Spinal cord (tissue), 10 donors: Measurements from ENCODE around the gene DRC7. TPM values are rescaled to one million over a fixed set of nuclear protein-coding genes. Genes with fewer than 3 reads are reported as not detected.

Experiments
- DNase-seq, 6 donors: peaks; one replicate each; pipeline versions ENCODE4 v3.0.0 to v3.0.0-alpha.2; 2013 to 2015; ENCODE audit warnings: low spot score in 6 of 6, low read depth in 4 of 6
- H3K27ac ChIP-seq: one replicate; pipeline ENCODE4 v1.5.1; 2013; ENCODE audit warnings: low read depth, low read length, control low read depth
- H3K27me3 ChIP-seq: one replicate; pipeline ENCODE4 v1.6.1; 2013; ENCODE audit warnings: low read length; ENCODE audit not compliant: control insufficient read depth, insufficient read depth
- H3K36me3 ChIP-seq: one replicate; pipeline ENCODE4 v1.6.1; 2013; ENCODE audit warnings: low read length; ENCODE audit not compliant: control insufficient read depth, insufficient read depth
- H3K4me1 ChIP-seq: one replicate; pipeline ENCODE4 v1.6.1; 2013; ENCODE audit warnings: low read length; ENCODE audit not compliant: control insufficient read depth, insufficient read depth
- H3K4me3 ChIP-seq: one replicate; pipeline ENCODE4 v1.5.1; 2013; ENCODE audit warnings: low read depth, low read length, control low read depth
- H3K9me3 ChIP-seq: one replicate; pipeline ENCODE4 v1.6.1; 2013; ENCODE audit warnings: low read length; ENCODE audit not compliant: control insufficient read depth, insufficient read depth
- WGBS: methylation state at CpG from one replicate; pipeline ENCODE4 v1.1.5; 2013; ENCODE audit warnings: missing lambda C conversion rate; ENCODE audit not compliant: insufficient coverage; 5-methylcytosine and 5-hydroxymethylcytosine counted together
- polyA plus RNA-seq, 2 donors: library from polyadenylated mRNA; unstranded; fragments of 120-200 nt; gene quantifications; one replicate each; pipeline ENCODE4 v1.2.1, GENCODE V29; 2013; ENCODE audit not compliant: insufficient read length in 2 of 2
- total RNA-seq, 2 donors: library from RNA; depleted of rRNA in 1 of 2; stranded (reverse); fragments of 120-200 nt in 1 of 2; fragments of >200 nt in 1 of 2; gene quantifications; one replicate each; pipeline versions ENCODE4 v1.2.3 to v1.2.4, GENCODE V29; 2013 to 2014
- donor health status: healthy.

Gene DRC7
- total and polyA plus RNA-seq, 4 donors = 0.69 to 6.0 (median 4.0) TPM

DNA sequence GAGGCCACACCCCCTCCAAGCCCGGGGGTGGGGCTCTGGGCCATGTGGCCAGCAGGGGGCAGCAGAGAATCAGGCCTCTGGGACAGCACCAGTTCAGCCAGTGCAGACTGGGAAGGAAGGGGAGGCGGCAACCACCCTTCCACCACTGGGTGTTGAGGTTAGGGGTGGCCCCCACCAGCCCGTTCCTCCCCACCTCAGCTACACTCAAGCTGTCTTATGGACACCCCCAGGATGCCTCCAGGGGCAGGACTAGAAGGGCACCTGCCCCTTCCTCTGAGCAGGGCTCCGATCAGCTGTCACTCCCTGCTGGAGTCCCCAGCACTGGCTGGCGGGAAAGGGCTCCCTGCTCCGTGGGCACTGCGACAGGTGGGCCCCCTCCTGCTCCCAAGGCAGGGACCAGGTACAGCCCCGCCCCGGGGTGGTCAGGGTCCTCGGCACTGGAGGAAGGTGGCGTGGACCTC lies 62.8 kb downstream of the DRC7 start:
- Histone ChIP-seq H3K36me3 (peaks cover 100% of the 10 kb centered on the region), H3K27ac (no peak overlapping the region), H3K4me1 (peaks cover 3% of the 10 kb centered on the region)

DNA sequence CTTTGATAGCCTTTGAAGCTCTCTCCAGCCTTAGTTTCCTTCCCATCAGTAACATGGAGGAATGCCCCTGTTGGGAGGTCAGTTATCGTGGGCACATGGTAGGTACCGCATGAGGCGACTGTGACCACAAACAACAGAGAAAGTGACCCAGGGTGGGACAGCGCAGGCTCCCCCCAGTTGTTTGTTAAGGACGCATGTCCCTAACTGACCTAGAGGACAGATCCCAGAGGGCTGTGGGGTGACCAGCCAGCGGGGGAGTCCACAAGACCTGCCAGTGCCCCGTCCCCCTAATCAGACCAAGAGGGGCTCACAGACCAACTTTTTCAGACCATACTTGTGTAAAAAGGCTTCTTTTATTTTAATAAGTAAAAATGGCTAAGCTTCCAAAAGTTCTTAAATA lies 63.3 kb downstream of the DRC7 start:
- no peaks in the 10 kb centered on the region for H3K27me3 ChIP-seq
- peaks cover 3% of the 10 kb centered on the region for H3K4me1 ChIP-seq
- no peak for DNase-seq
- 93% methylated on average over 5 of the region's 7 CpGs for WGBS
- peaks cover 100% of the 10 kb centered on the region for H3K36me3 ChIP-seq
- no peak overlapping the region for H3K4me3 ChIP-seq
- H3K27ac ChIP-seq = no peak overlapping the region
- no peaks in the 10 kb centered on the region for H3K9me3 ChIP-seq

More for the DNA sequence above, 62.8 kb downstream of the DRC7 start:
- WGBS = 62% methylated on average over 10 of the region's 11 CpGs
- peak in 4 of 6 donors; percentile 41 to 82 (median 63) for DNase-seq
- Histone ChIP-seq H3K4me3 (no peak overlapping the region), H3K27me3 (no peaks in the 10 kb centered on the region), H3K9me3 (no peaks in the 10 kb centered on the region)

GRCh38 chr16:57758331-57759117 lies 63.9 kb downstream of the DRC7 start:
- H3K27me3 ChIP-seq = no peaks in the 10 kb centered on the region
- no peaks in the 10 kb centered on the region for H3K9me3 ChIP-seq
- H3K4me1 ChIP-seq = peaks cover 3% of the 10 kb centered on the region
- peaks cover 100% of the 10 kb centered on the region for H3K36me3 ChIP-seq
- no peak overlapping the region for H3K27ac ChIP-seq
- DNase-seq = no peak
- WGBS = 74% methylated on average over 31 of the region's 33 CpGs
- no peak overlapping the region for H3K4me3 ChIP-seq

DNA sequence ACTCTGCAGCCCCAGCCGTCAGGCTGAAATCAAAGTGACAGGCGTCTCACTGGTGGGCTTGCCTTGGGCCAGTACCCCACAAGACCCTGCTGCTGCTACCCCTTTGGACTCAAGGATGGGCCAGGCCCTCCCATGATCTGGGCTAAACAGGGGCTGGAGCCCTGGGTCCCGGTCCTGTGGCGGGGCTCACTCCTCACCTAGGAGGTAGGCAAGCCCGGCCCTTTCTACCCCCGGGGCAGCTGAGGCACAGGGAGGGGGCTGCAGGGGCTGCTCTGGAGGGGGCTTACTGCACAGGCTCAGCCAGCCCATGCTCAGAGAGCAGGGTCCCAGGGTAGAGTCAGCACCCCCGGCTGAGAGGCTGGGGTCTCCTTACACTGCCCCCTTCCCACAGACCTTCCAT lies 64.5 kb downstream of the DRC7 start:
- DNase-seq = no peak
- Histone ChIP-seq H3K27ac (no peak overlapping the region), H3K9me3 (no peaks in the 10 kb centered on the region), H3K4me1 (peaks cover 3% of the 10 kb centered on the region), H3K36me3 (peaks cover 100% of the 10 kb centered on the region), H3K4me3 (no peak overlapping the region), H3K27me3 (no peaks in the 10 kb centered on the region)
- 93% methylated on average over 4 of the region's 7 CpGs for WGBS

DNA sequence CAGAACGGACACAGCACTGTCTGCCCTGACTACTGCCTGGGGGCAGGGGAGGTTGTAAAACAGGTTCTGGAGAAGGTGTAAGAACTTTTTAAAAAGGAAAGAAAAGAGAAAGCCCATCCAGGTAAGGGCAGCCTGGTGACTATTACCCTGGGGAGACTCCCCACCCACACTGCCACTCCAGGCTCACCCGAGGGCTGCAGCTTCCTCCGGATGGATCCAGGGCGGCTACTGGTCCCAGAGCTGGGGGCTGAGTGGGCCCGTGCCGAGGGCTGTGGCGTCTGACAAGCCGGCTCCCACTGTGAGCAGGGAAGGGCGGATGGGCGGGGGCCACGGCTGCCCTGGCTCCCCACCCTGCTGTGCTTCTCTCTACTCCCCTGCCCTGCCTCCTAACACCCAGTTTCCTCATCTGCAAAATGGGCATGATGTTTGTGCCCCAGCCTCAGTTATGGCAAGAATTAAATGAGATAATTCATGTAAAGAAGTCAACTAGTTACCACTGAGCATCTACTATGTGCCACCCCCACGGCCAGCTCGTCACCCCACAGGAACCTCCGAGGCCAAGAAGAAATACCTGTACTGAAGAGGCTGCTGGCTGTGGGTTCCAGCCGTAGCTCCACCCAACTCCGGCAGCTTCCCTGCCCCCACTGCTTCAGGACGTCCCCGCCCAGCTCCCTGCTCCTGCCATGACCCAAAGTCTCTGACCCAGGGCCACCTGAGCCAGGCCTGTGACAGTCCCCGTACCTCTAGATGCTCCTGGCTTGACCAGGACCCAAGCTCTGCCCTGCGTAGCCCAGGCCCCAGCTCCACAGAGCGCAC lies 65.1 kb downstream of the DRC7 start:
- no peak overlapping the region for H3K27ac ChIP-seq
- no peak overlapping the region for H3K4me3 ChIP-seq
- DNase-seq = no peak
- WGBS = 84% methylated on average over 19 of the region's 21 CpGs
- no peaks in the 10 kb centered on the region for H3K9me3 ChIP-seq
- peaks cover 3% of the 10 kb centered on the region for H3K4me1 ChIP-seq
- peaks cover 100% of the 10 kb centered on the region for H3K36me3 ChIP-seq
- H3K27me3 ChIP-seq = no peaks in the 10 kb centered on the region

DNA sequence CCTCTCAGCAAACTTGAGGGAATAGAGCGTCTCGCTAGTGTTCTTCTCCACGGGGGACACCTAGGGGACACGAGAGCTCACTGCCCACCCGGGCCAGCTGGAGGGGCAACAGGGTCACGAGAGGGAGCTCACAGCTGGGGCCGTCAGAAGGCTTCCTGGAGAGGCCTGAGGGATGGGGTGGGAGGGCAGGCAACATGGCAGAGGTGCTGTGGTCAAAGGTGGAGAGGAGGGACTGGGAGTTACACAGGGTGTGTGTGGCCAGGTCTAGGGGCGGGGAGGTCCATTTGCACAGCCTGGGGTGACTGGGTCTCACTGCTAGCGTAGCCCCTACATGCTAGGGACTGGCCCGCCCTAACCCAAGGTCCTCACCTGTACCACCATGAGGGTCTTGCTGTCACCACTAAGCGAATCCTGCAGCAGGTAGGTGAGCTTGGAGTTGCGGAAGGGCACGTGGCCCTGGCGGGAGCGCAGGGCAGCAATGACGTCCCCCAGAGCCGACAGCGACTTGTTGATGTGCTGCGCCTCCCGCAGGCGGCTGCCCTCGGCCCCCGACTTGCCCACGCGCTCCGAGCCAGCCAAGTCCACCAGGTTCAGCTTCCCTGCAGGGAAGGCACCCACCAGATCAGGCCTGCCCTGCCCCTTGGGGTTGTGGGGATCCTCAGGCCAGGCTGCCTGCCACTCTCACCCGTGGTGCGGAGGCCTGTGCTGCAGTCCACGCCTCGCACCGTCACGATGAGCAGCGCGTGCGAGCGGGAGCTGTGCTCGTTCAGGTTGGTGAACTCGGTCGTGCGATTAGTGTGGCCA lies 66.0 kb downstream of the DRC7 start:
- H3K36me3 ChIP-seq = peaks cover 100% of the 10 kb centered on the region
- no peaks in the 10 kb centered on the region for H3K9me3 ChIP-seq
- H3K27me3 ChIP-seq = no peaks in the 10 kb centered on the region
- no peak for DNase-seq
- peaks cover 3% of the 10 kb centered on the region for H3K4me1 ChIP-seq
- no peak overlapping the region for H3K27ac ChIP-seq
- H3K4me3 ChIP-seq = no peak overlapping the region
- 80% methylated on average over 39 of the region's 40 CpGs for WGBS

DNA sequence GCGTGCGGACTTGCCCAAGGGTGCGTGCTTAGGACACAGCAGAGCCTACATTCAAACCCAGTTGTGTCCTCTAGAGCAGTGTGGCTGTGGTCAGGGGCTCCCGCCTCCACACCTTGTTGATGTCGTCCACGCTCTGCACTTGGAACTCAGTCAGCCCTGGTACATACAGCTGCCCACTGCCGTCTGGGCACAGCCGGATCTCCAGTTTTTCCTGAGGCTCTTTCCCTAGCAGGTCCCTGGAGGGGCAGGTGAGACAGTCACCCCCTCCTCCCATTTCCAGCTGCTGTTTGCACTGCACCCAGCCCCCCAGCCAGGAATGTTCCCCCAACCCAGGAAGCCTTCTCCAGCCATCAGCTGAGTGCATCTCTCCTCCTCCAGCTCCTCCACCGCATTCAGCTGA lies 66.7 kb downstream of the DRC7 start:
- 86% methylated on average over 9 of the region's 9 CpGs for WGBS
- H3K36me3 ChIP-seq = peaks cover 100% of the 10 kb centered on the region
- no peaks in the 10 kb centered on the region for H3K9me3 ChIP-seq
- DNase-seq = no peak
- H3K4me3 ChIP-seq = no peak overlapping the region
- no peak overlapping the region for H3K27ac ChIP-seq
- H3K27me3 ChIP-seq = no peaks in the 10 kb centered on the region
- peaks cover 3% of the 10 kb centered on the region for H3K4me1 ChIP-seq

DNA sequence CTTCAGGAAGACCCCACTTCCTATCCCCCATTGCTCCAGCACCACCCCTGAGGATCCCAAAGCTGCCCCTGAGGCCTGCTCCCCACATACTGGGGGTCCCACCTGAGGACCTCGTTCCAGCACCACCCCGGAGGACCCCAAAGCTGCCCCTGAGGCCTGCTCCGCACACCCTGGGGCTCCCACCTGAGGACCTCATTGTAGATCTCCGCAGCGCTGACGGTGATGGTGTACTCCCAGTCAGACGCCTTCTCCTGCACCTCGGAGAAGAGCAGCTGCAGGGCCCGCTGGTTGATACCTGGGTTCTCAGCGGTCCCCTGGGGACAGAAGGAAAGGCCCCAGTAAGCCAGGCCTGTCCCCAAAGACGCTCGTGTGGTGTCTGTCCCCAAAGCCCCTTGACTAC lies 67.4 kb downstream of the DRC7 start:
- peaks cover 100% of the 10 kb centered on the region for H3K36me3 ChIP-seq
- no peak for DNase-seq
- 93% methylated on average over 10 of the region's 12 CpGs for WGBS
- no peaks in the 10 kb centered on the region for H3K9me3 ChIP-seq
- peaks cover 3% of the 10 kb centered on the region for H3K4me1 ChIP-seq
- no peak overlapping the region for H3K4me3 ChIP-seq
- no peaks in the 10 kb centered on the region for H3K27me3 ChIP-seq
- H3K27ac ChIP-seq = no peak overlapping the region

DNA sequence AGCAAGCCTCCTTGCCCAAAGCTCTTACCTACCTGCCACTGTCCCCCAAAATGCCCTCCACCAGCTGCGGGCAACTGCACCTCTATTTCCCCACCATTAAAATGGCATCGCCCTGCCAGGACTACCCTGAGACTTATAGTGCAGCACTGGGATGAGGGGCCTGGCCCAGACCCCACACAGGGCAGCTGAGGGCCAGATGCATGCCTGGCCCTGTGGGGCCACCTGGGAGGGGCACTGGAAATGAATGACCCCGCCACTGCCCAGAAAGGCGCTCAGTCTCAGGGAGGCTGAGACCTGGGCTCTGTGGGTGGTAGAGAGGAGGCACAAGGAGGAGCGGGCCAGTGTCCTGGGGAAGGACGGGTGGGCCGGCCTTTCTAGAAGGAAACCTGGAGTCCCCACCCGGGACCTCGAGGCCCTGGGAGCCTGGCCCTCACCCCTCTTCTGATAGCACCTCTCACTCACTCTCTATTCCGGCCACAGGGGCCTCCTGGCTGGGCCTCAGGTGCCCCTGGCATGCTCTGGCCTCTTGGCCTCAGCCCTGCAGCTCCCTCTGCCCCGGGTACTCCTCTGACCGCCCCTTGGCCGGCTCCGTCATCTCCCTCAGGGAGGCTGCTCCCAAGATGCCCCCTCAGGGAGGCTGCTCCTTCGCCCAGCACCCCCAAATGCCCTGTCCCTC lies 67.9 kb downstream of the DRC7 start:
- H3K36me3 ChIP-seq = peaks cover 97% of the 10 kb centered on the region
- H3K4me3 ChIP-seq = no peak overlapping the region
- 73% methylated on average over 12 of the region's 15 CpGs for WGBS
- DNase-seq = no peak
- no peak overlapping the region for H3K27ac ChIP-seq
- H3K27me3 ChIP-seq = no peaks in the 10 kb centered on the region
- peaks cover under 1% of the 10 kb centered on the region for H3K4me1 ChIP-seq
- no peaks in the 10 kb centered on the region for H3K9me3 ChIP-seq
